ENCODE data around the gene CLSTN2. TPM values are rescaled to one million over a fixed set of nuclear protein-coding genes. Genes with fewer than 3 reads are reported as not detected.

Gene CLSTN2
- total RNA-seq, 1 donor from 2014 or later, result 16.0 TPM

GRCh38 chr3:140234256-140234655 lies 299.3 kb downstream of the CLSTN2 start:
- H3K27me3 ChIP-seq, result no peaks in the 10 kb centered on the region
- H3K36me3 ChIP-seq, result no peaks in the 10 kb centered on the region
- intact Hi-C loops (cut with DNase I), result no loop called here
- no peak for TF ChIP-seq CTCF (IDR thresholded peaks at IDR 0.05)
- TF ChIP-seq POLR2AphosphoS5 (IDR thresholded peaks at IDR 0.05; ENCODE audit: insufficient read depth in 1 of 2, low read depth in 1 of 2), result no peak
- no peak for TF ChIP-seq POLR2A (IDR thresholded peaks at IDR 0.05)
- H3K4me1 ChIP-seq, result no peaks in the 10 kb centered on the region
- H3K27ac ChIP-seq, result no peak overlapping the region
- no peak overlapping the region for H3K4me3 ChIP-seq
- no peak for DNase-seq (ENCODE audit: extremely low spot score in 2 of 2)
- H3K9me3 ChIP-seq, result no peaks in the 10 kb centered on the region

GRCh38 chr3:140236836-140237501 lies 302.0 kb downstream of the CLSTN2 start:
- intact Hi-C loops (cut with DNase I), result no loop called here
- Histone ChIP-seq H3K4me3 (no peak overlapping the region), H3K9me3 (no peaks in the 10 kb centered on the region), H3K27me3 (no peaks in the 10 kb centered on the region), H3K27ac (no peak overlapping the region), H3K4me1 (no peaks in the 10 kb centered on the region), H3K36me3 (no peaks in the 10 kb centered on the region)
- DNase-seq (ENCODE audit: extremely low spot score in 2 of 2), result no peak
- TF ChIP-seq CTCF (IDR thresholded peaks at IDR 0.05), result no peak

- no peak overlapping the region for H3K4me3 ChIP-seq
- H3K4me1 ChIP-seq, result no peaks in the 10 kb centered on the region
- H3K36me3 ChIP-seq, result no peaks in the 10 kb centered on the region
- no peaks in the 10 kb centered on the region for H3K27me3 ChIP-seq
- no peak overlapping the region for H3K27ac ChIP-seq
- no peak for TF ChIP-seq POLR2AphosphoS5 (IDR thresholded peaks at IDR 0.05; ENCODE audit: insufficient read depth in 1 of 2, low read depth in 1 of 2)
- TF ChIP-seq CTCF (IDR thresholded peaks at IDR 0.05), result no peak
- TF ChIP-seq POLR2A (IDR thresholded peaks at IDR 0.05), result no peak
- H3K9me3 ChIP-seq, result no peaks in the 10 kb centered on the region
- intact Hi-C loops (cut with DNase I), result no loop called here
- no peak for DNase-seq (ENCODE audit: extremely low spot score in 2 of 2)
Observed at GRCh38 chr3:140238646-140239314, 303.8 kb downstream of the CLSTN2 start.

- H3K27me3 ChIP-seq, result no peaks in the 10 kb centered on the region
Observed at GRCh38 chr3:140242818-140243276, 307.9 kb downstream of the CLSTN2 start.

More at GRCh38 chr3:140242818-140243276, 307.9 kb downstream of the CLSTN2 start:
- Histone ChIP-seq H3K4me3 (no peak overlapping the region), H3K27ac (no peak overlapping the region), H3K9me3 (no peaks in the 10 kb centered on the region), H3K4me1 (no peaks in the 10 kb centered on the region), H3K36me3 (no peaks in the 10 kb centered on the region)
- intact Hi-C loops (cut with DNase I), result no loop called here
- TF ChIP-seq POLR2AphosphoS5 (IDR thresholded peaks at IDR 0.05; ENCODE audit: insufficient read depth in 1 of 2, low read depth in 1 of 2) (no peak), CTCF (IDR thresholded peaks at IDR 0.05) (no peak), POLR2A (IDR thresholded peaks at IDR 0.05) (no peak)
- DNase-seq (ENCODE audit: extremely low spot score in 2 of 2), result no peak

Measured in vagina (tissue), 2 donors.